Measurements from ENCODE around the gene COL18A1. TPM values are rescaled to one million over a fixed set of nuclear protein-coding genes. Genes with fewer than 3 reads are reported as not detected.
A peak's percentile ranks its signal among the peaks of the same experiment; 100 is the strongest.
"Not testable (repeated sequence)": the region's sequence is repeated elsewhere in the genome, so short reads cannot be mapped to it uniquely, and the experiment has no call there.

COL18A1 gene
- total RNA-seq, 1 donor from 2014 or later, result 44.2 TPM

- intact Hi-C loops (cut with DNase I), result no loop called here
- no peak for ATAC-seq (ENCODE audit: poor library complexity)
- DNase-seq, result peak; percentile 9
These were observed 95.1 kb downstream of the COL18A1 start for GRCh38 chr21:45499970-45500577.

- ATAC-seq (ENCODE audit: poor library complexity); intact Hi-C loops (cut with DNase I): not testable (repeated sequence)
- DNase-seq, result peak; percentile 24
These were observed 96.4 kb downstream of the COL18A1 start for GRCh38 chr21:45501081-45502005.

GRCh38 chr21:45502006-45502345 lies 97.0 kb downstream of the COL18A1 start:
- peak; percentile 27 for DNase-seq
- intact Hi-C loops (cut with DNase I), result no loop called here
- no peak for ATAC-seq (ENCODE audit: poor library complexity)

GRCh38 chr21:45502600-45502999 lies 97.6 kb downstream of the COL18A1 start:
- DNase-seq (no peak), ATAC-seq (ENCODE audit: poor library complexity) (no peak)
- intact Hi-C loops (cut with DNase I), result no loop called here

- DNase-seq; intact Hi-C loops (cut with DNase I); ATAC-seq (ENCODE audit: poor library complexity): not testable (repeated sequence)
These were observed 98.3 kb downstream of the COL18A1 start for GRCh38 chr21:45503226-45503625.

- ATAC-seq (ENCODE audit: poor library complexity) (no peak), DNase-seq (peak; percentile 16)
- intact Hi-C loops (cut with DNase I), result no loop called here
These were observed 99.1 kb downstream of the COL18A1 start for GRCh38 chr21:45504021-45504515.

GRCh38 chr21:45504516-45505415 lies 99.8 kb downstream of the COL18A1 start:
- ATAC-seq (ENCODE audit: poor library complexity) (no peak), DNase-seq (peak; percentile 38)
- intact Hi-C loops (cut with DNase I), result no loop called here

- DNase-seq (peak; percentile 33), ATAC-seq (ENCODE audit: poor library complexity) (no peak)
- intact Hi-C loops (cut with DNase I), result no loop called here
These were observed 100.6 kb downstream of the COL18A1 start for GRCh38 chr21:45505416-45506021.

GRCh38 chr21:45506241-45506817 lies 101.4 kb downstream of the COL18A1 start:
- peak; percentile 22 for DNase-seq
- no peak for ATAC-seq (ENCODE audit: poor library complexity)
- intact Hi-C loops (cut with DNase I), result no loop called here

GRCh38 chr21:45506836-45507522 lies 102.0 kb downstream of the COL18A1 start:
- intact Hi-C loops (cut with DNase I), result no loop called here
- peak; percentile 30 for DNase-seq
- no peak for ATAC-seq (ENCODE audit: poor library complexity)

- ATAC-seq (ENCODE audit: poor library complexity) (no peak), DNase-seq (peak; percentile 15)
- intact Hi-C loops (cut with DNase I), result no loop called here
These were observed 102.5 kb downstream of the COL18A1 start for GRCh38 chr21:45507523-45507875.

- intact Hi-C loops (cut with DNase I), result no loop called here
- no peak for DNase-seq
- ATAC-seq (ENCODE audit: poor library complexity), result no peak
These were observed 103.0 kb downstream of the COL18A1 start for GRCh38 chr21:45507888-45508508.

- intact Hi-C loops (cut with DNase I), result no loop called here
- DNase-seq, result peak; percentile 30
- ATAC-seq (ENCODE audit: poor library complexity), result no peak
These were observed 103.9 kb downstream of the COL18A1 start for GRCh38 chr21:45508607-45509565.

- intact Hi-C loops (cut with DNase I), result no loop called here
- ATAC-seq (ENCODE audit: poor library complexity) (no peak), DNase-seq (peak; percentile 36)
These were observed 104.9 kb downstream of the COL18A1 start for GRCh38 chr21:45509566-45510465.

- ATAC-seq (ENCODE audit: poor library complexity) (no peak), DNase-seq (peak; percentile 17)
- intact Hi-C loops (cut with DNase I), result no loop called here
These were observed 105.5 kb downstream of the COL18A1 start for GRCh38 chr21:45510466-45510955.
